Erythroblast (primary cell): ENCODE measurements around the gene MKLN1.

Source experiments
- GATA1 ChIP-seq: IDR thresholded peaks from 2 replicates; pipeline ENCODE4 v1.6.1; 2011; ENCODE audit warnings: low read depth, mild to moderate bottlenecking, control low read depth, low read length, moderate library complexity
- POLR2A ChIP-seq: IDR thresholded peaks from 2 replicates; pipeline ENCODE4 v1.6.1; 2011; ENCODE audit warnings: mild to moderate bottlenecking, low read length

- no peak for TF ChIP-seq POLR2A
- TF ChIP-seq GATA1 = no peak
Measured at GRCh38 chr7:131483586-131483985, 155.9 kb downstream of the MKLN1 start.
